ENCODE results near the gene CUL9. TPM values are rescaled to one million over a fixed set of nuclear protein-coding genes. Genes with fewer than 3 reads are reported as not detected.

CUL9 gene
- total RNA-seq, 1 donor from 2014 or later: 18.4 TPM

DNA sequence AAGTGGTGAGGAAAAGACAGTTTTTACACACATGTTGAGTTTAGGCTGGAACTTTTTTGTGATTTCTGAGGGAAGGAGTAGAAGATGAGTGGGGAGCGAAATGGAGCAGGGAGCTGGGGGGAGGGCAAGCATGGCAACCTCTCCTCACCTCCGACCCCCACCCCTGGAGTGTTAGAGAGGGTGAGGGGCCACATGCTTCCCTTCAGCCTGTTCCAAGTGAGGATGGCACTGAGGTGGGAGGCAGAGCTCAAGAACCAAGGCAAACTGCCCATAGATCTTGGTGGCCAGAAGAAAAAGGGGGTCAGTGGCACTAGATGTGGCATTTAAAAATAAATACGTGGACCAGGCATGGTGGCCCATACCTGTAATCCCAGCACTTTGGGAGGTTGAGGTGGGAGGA is 66.1 kb downstream of the CUL9 start:
- no peak for DNase-seq (ENCODE audit: low read depth)
- TF ChIP-seq CTCF (conservative IDR thresholded peaks at IDR 0.05; ENCODE audit: low read depth, low read length): no peak
- peak overlapping the region; percentile 70 for H3K4me3 ChIP-seq (ENCODE audit: low read depth, low read length)

GRCh38 chr6:43248791-43249190 is 66.8 kb downstream of the CUL9 start:
- no peak for DNase-seq (ENCODE audit: low read depth)
- no peak for TF ChIP-seq CTCF (conservative IDR thresholded peaks at IDR 0.05; ENCODE audit: low read depth, low read length)

GRCh38 chr6:43250992-43251373 is 69.0 kb downstream of the CUL9 start:
- no peak overlapping the region for H3K4me3 ChIP-seq (ENCODE audit: low read depth, low read length)
- DNase-seq (ENCODE audit: low read depth): no peak
- TF ChIP-seq CTCF (conservative IDR thresholded peaks at IDR 0.05; ENCODE audit: low read depth, low read length): no peak

More at GRCh38 chr6:43248791-43249190, 66.8 kb downstream of the CUL9 start:
- H3K4me3 ChIP-seq (ENCODE audit: low read depth, low read length): no peak overlapping the region

DNA sequence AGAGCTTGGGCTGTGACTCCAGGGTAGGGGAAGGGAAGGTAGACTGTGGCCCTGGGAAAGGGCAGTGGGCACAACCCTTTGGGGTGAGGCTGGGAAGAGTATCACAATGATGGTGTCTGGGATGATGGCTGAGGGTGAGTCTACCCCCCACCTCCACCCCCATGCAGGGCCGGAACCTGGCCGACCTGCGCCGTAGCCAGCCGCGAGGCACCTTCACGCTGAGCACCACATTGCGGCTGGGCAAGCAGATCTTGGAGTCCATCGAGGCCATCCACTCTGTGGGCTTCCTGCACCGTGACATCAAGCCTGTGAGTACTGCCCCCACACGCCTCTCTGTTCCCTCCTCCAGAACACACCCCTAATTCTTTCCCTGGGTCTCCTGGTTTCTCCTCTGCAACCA is 71.4 kb downstream of the CUL9 start:
- H3K4me3 ChIP-seq (ENCODE audit: low read depth, low read length): no peak overlapping the region
- no peak for DNase-seq (ENCODE audit: low read depth)
- TF ChIP-seq CTCF (conservative IDR thresholded peaks at IDR 0.05; ENCODE audit: low read depth, low read length): no peak

GRCh38 chr6:43254138-43254817 is 72.3 kb downstream of the CUL9 start:
- no peak overlapping the region for H3K4me3 ChIP-seq (ENCODE audit: low read depth, low read length)
- no peak for TF ChIP-seq CTCF (conservative IDR thresholded peaks at IDR 0.05; ENCODE audit: low read depth, low read length)
- DNase-seq (ENCODE audit: low read depth): no peak

- TF ChIP-seq CTCF (conservative IDR thresholded peaks at IDR 0.05; ENCODE audit: low read depth, low read length): no peak
- no peak for DNase-seq (ENCODE audit: low read depth)
- no peak overlapping the region for H3K4me3 ChIP-seq (ENCODE audit: low read depth, low read length)
Observed at GRCh38 chr6:43254846-43255245, 72.8 kb downstream of the CUL9 start.

GRCh38 chr6:43255408-43256054 is 73.5 kb downstream of the CUL9 start:
- TF ChIP-seq CTCF (conservative IDR thresholded peaks at IDR 0.05; ENCODE audit: low read depth, low read length): no peak
- H3K4me3 ChIP-seq (ENCODE audit: low read depth, low read length): no peak overlapping the region
- DNase-seq (ENCODE audit: low read depth): no peak

Measured in epithelial cell of proximal tubule (primary cell).